Astrocyte (in vitro differentiated cells and primary cell): ENCODE measurements around the gene KCNQ5. TPM values are rescaled to one million over a fixed set of nuclear protein-coding genes. Genes with fewer than 3 reads are reported as not detected.

ENCODE experiments used
- DNase-seq: peaks from one replicate; pipeline ENCODE4 v3.0.0-alpha.2; 2010; ENCODE audit warnings: low read depth
- FAIRE-seq: peaks from 2 replicates; lab custom pipeline; 2011; peaks lifted over from hg19 to GRCh38; lab: Jason Lieb, UNC
- H2AFZ ChIP-seq: 2 replicates; pipeline ENCODE4 v1.6.0; 2012; ENCODE audit warnings: low read depth, low read length, inconsistent platforms
- H3K27ac ChIP-seq: 2 replicates; pipeline ENCODE4 v1.5.1; 2011; ENCODE audit warnings: low read depth, low read length, inconsistent platforms
- H3K27me3 ChIP-seq: 2 replicates; pipeline ENCODE4 v1.6.0; 2011; ENCODE audit warnings: low read length, inconsistent platforms; ENCODE audit not compliant: insufficient read depth
- H3K36me3 ChIP-seq: 2 replicates; pipeline ENCODE4 v1.5.1; 2011; ENCODE audit warnings: low read length, inconsistent platforms; ENCODE audit not compliant: insufficient read depth
- H3K4me1 ChIP-seq: 2 replicates; pipeline ENCODE4 v1.5.1; 2011; ENCODE audit warnings: low read length, inconsistent platforms; ENCODE audit not compliant: insufficient read depth
- H3K4me2 ChIP-seq: 2 replicates; pipeline ENCODE4 v1.6.0; 2012; ENCODE audit warnings: low read length, inconsistent platforms
- H3K4me3 ChIP-seq: 2 replicates; pipeline ENCODE4 v1.5.1; 2011; ENCODE audit warnings: low read depth, mild to moderate bottlenecking, low read length, inconsistent platforms; ENCODE audit not compliant: insufficient read depth
- H3K79me2 ChIP-seq: 2 replicates; pipeline ENCODE4 v1.6.0; 2012; ENCODE audit warnings: mild to moderate bottlenecking, low read length, inconsistent platforms; ENCODE audit not compliant: insufficient read depth
- H3K9ac ChIP-seq: 2 replicates; pipeline ENCODE4 v1.6.0; 2012; ENCODE audit warnings: mild to moderate bottlenecking, low read length, inconsistent platforms
- H3K9me3 ChIP-seq: 2 replicates; pipeline ENCODE4 v1.5.1; 2012; ENCODE audit warnings: low read depth, mild to moderate bottlenecking, low read length, inconsistent platforms; ENCODE audit not compliant: insufficient read depth
- H4K20me1 ChIP-seq: 2 replicates; pipeline ENCODE4 v1.6.0; 2012; ENCODE audit warnings: low read length, inconsistent platforms; ENCODE audit not compliant: insufficient read depth
- H3K27ac Mint-ChIP-seq: one replicate; pipeline ENCODE4 v1.8.0; 2021; ENCODE audit warnings: mild to moderate bottlenecking, mixed read lengths; ENCODE audit not compliant: unreplicated experiment
- H3K27me3 Mint-ChIP-seq: one replicate; pipeline ENCODE4 v1.8.0; 2021; ENCODE audit warnings: low read depth, mixed read lengths; ENCODE audit not compliant: unreplicated experiment
- H3K36me3 Mint-ChIP-seq: one replicate; pipeline ENCODE4 v1.8.0; 2021; ENCODE audit warnings: low read depth, mixed read lengths; ENCODE audit not compliant: unreplicated experiment
- H3K4me1 Mint-ChIP-seq: one replicate; pipeline ENCODE4 v1.8.0; 2021; ENCODE audit warnings: low read depth, mixed read lengths; ENCODE audit not compliant: unreplicated experiment
- H3K4me3 Mint-ChIP-seq: one replicate; pipeline ENCODE4 v1.8.0; 2021; ENCODE audit warnings: mild to moderate bottlenecking, moderate library complexity, mixed read lengths; ENCODE audit not compliant: unreplicated experiment
- H3K9me3 Mint-ChIP-seq: one replicate; pipeline ENCODE4 v1.8.0; 2021; ENCODE audit warnings: mild to moderate bottlenecking, mixed read lengths; ENCODE audit not compliant: unreplicated experiment
- CTCF ChIP-seq: IDR thresholded peaks from 2 replicates; pipeline ENCODE4 v1.5.1; 2011; ENCODE audit warnings: low read depth, mild to moderate bottlenecking, inconsistent platforms, low read length, moderate library complexity; ENCODE audit not compliant: insufficient read depth
- EZH2 ChIP-seq: IDR thresholded peaks from 2 replicates; pipeline ENCODE4 v1.6.1; 2012; ENCODE audit warnings: mild to moderate bottlenecking, low read length, inconsistent platforms; ENCODE audit not compliant: insufficient read depth
- total RNA-seq: library from RNA; stranded (reverse); gene quantifications from 2 replicates; pipeline ENCODE4 v1.2.1, GENCODE V29; 2021

Gene KCNQ5
- total RNA-seq, 1 donor from 2014 or later, result 2.0 TPM

GRCh38 chr6:73169633-73170032 is 547.8 kb downstream of the KCNQ5 start:
- Mint-ChIP-seq H3K4me1 (no peaks in the 10 kb centered on the region), H3K9me3 (no peaks in the 10 kb centered on the region), H3K4me3 (no peak overlapping the region), H3K36me3 (no peaks in the 10 kb centered on the region), H3K27me3 (no peaks in the 10 kb centered on the region), H3K27ac (no peak overlapping the region)
- Histone ChIP-seq H3K4me3 (no peak overlapping the region), H3K27me3 (no peaks in the 10 kb centered on the region), H3K9ac (no peak overlapping the region), H4K20me1 (no peaks in the 10 kb centered on the region), H3K9me3 (no peaks in the 10 kb centered on the region), H3K4me1 (no peaks in the 10 kb centered on the region), H3K4me2 (no peak overlapping the region), H3K79me2 (no peaks in the 10 kb centered on the region), H2AFZ (no peak overlapping the region), H3K36me3 (no peaks in the 10 kb centered on the region), H3K27ac (no peak overlapping the region)
- TF ChIP-seq CTCF (no peak), EZH2 (no peak)
- FAIRE-seq (no peak), DNase-seq (no peak)

- no peaks in the 10 kb centered on the region for H3K9me3 ChIP-seq
- H3K27me3 Mint-ChIP-seq, result no peaks in the 10 kb centered on the region
- no peak overlapping the region for H3K4me3 ChIP-seq
- no peaks in the 10 kb centered on the region for H3K36me3 Mint-ChIP-seq
- no peaks in the 10 kb centered on the region for H3K27me3 ChIP-seq
- no peaks in the 10 kb centered on the region for H3K4me1 ChIP-seq
- H3K36me3 ChIP-seq, result no peaks in the 10 kb centered on the region
- H3K27ac Mint-ChIP-seq, result no peak overlapping the region
- no peaks in the 10 kb centered on the region for H3K79me2 ChIP-seq
- no peak overlapping the region for H3K9ac ChIP-seq
- H4K20me1 ChIP-seq, result no peaks in the 10 kb centered on the region
- no peak for TF ChIP-seq CTCF
- TF ChIP-seq EZH2, result no peak
- DNase-seq (no peak), FAIRE-seq (no peak)
- H2AFZ ChIP-seq, result no peak overlapping the region
- no peak overlapping the region for H3K4me3 Mint-ChIP-seq
- H3K4me2 ChIP-seq, result no peak overlapping the region
- no peaks in the 10 kb centered on the region for H3K4me1 Mint-ChIP-seq
- H3K9me3 Mint-ChIP-seq, result no peaks in the 10 kb centered on the region
- no peak overlapping the region for H3K27ac ChIP-seq
Observed at GRCh38 chr6:73174646-73175045, 552.8 kb downstream of the KCNQ5 start.

- Mint-ChIP-seq H3K9me3 (no peaks in the 10 kb centered on the region), H3K4me1 (no peaks in the 10 kb centered on the region)
Observed at GRCh38 chr6:73176057-73176456, 554.2 kb downstream of the KCNQ5 start.

More at GRCh38 chr6:73176057-73176456, 554.2 kb downstream of the KCNQ5 start:
- peaks cover 2% of the 10 kb centered on the region for H3K27me3 Mint-ChIP-seq
- Histone ChIP-seq H3K4me3 (no peak overlapping the region), H3K4me1 (peaks cover 10% of the 10 kb centered on the region), H3K79me2 (no peaks in the 10 kb centered on the region), H3K9ac (no peak overlapping the region), H3K36me3 (no peaks in the 10 kb centered on the region), H4K20me1 (no peaks in the 10 kb centered on the region), H3K9me3 (no peaks in the 10 kb centered on the region), H3K27ac (no peak overlapping the region), H2AFZ (no peak overlapping the region), H3K4me2 (no peak overlapping the region), H3K27me3 (no peaks in the 10 kb centered on the region)
- no peak for DNase-seq
- H3K36me3 Mint-ChIP-seq, result no peaks in the 10 kb centered on the region
- H3K4me3 Mint-ChIP-seq, result no peak overlapping the region
- no peak overlapping the region for H3K27ac Mint-ChIP-seq
- no peak for TF ChIP-seq CTCF
- no peak for TF ChIP-seq EZH2
- FAIRE-seq, result no peak
